ENCODE measurements around the gene MAP1LC3A.

GRCh38 chr20:34525342-34525708 is 33.2 kb upstream of the MAP1LC3A start:
- no peak for TF ChIP-seq CTCF (IDR thresholded peaks at IDR 0.05)
- no peak for TF ChIP-seq POLR2A (IDR thresholded peaks at IDR 0.05)
